NCI-H526 treated with DMSO at 0.1 percent for 48 hours (cell line): ENCODE measurements around the gene RFESD.
A peak's percentile ranks its signal among the peaks of the same experiment; 100 is the strongest.
"Not testable (repeated sequence)": the region's sequence is repeated elsewhere in the genome, so short reads cannot be mapped to it uniquely, and the experiment has no call there.

Source experiments
- DNase-seq: peaks from one replicate; lab custom pipeline; 2025; lab: John Stamatoyannopoulos, UW

The RFESD gene

GRCh38 chr5:95628933-95629332 lies 17.6 kb upstream of the RFESD start:
- no peak for DNase-seq

- DNase-seq: no peak
Observed at GRCh38 chr5:95630394-95630917, 16.1 kb upstream of the RFESD start.

GRCh38 chr5:95631255-95631958 lies 15.2 kb upstream of the RFESD start:
- no peak for DNase-seq

GRCh38 chr5:95631991-95632675 lies 14.4 kb upstream of the RFESD start:
- no peak for DNase-seq

- not testable (repeated sequence) for DNase-seq
Observed at GRCh38 chr5:95632942-95633341, 13.6 kb upstream of the RFESD start.

GRCh38 chr5:95633671-95634070 lies 12.9 kb upstream of the RFESD start:
- no peak for DNase-seq

GRCh38 chr5:95634081-95634480 lies 12.5 kb upstream of the RFESD start:
- DNase-seq: no peak

GRCh38 chr5:95638632-95639031 lies 7.9 kb upstream of the RFESD start:
- DNase-seq: no peak

GRCh38 chr5:95641741-95642220 lies 4.8 kb upstream of the RFESD start:
- DNase-seq: no peak

- no peak for DNase-seq
Observed at GRCh38 chr5:95643152-95643551, 3.4 kb upstream of the RFESD start.

- DNase-seq: peak; percentile 31
Observed at GRCh38 chr5:95644351-95645042, 2.1 kb upstream of the RFESD start.

- DNase-seq: not testable (repeated sequence)
Observed at GRCh38 chr5:95646226-95646568, 380 bp upstream of the RFESD start.

- DNase-seq: no peak
Observed at GRCh38 chr5:95647886-95648860, 1.6 kb downstream of the RFESD start.

- DNase-seq: no peak
Observed at GRCh38 chr5:95649274-95649673, 2.7 kb downstream of the RFESD start.

- no peak for DNase-seq
Observed at GRCh38 chr5:95649842-95650620, 3.5 kb downstream of the RFESD start.

GRCh38 chr5:95652849-95653248 lies 6.3 kb downstream of the RFESD start:
- DNase-seq: no peak

GRCh38 chr5:95654196-95654595 lies 7.6 kb downstream of the RFESD start:
- no peak for DNase-seq

GRCh38 chr5:95655575-95655974 lies 9.0 kb downstream of the RFESD start:
- DNase-seq: no peak

- no peak for DNase-seq
Observed at GRCh38 chr5:95660060-95660459, 13.5 kb downstream of the RFESD start.

- DNase-seq: no peak
Observed at GRCh38 chr5:95662946-95663345, 16.4 kb downstream of the RFESD start.
